Measurements from ENCODE around the gene EFNA3. TPM values are rescaled to one million over a fixed set of nuclear protein-coding genes. Genes with fewer than 3 reads are reported as not detected.
A peak's percentile ranks its signal among the peaks of the same experiment; 100 is the strongest.

EFNA3 gene
- total RNA-seq, 1 experiment from 2014 or later, result 15.7 TPM

DNA sequence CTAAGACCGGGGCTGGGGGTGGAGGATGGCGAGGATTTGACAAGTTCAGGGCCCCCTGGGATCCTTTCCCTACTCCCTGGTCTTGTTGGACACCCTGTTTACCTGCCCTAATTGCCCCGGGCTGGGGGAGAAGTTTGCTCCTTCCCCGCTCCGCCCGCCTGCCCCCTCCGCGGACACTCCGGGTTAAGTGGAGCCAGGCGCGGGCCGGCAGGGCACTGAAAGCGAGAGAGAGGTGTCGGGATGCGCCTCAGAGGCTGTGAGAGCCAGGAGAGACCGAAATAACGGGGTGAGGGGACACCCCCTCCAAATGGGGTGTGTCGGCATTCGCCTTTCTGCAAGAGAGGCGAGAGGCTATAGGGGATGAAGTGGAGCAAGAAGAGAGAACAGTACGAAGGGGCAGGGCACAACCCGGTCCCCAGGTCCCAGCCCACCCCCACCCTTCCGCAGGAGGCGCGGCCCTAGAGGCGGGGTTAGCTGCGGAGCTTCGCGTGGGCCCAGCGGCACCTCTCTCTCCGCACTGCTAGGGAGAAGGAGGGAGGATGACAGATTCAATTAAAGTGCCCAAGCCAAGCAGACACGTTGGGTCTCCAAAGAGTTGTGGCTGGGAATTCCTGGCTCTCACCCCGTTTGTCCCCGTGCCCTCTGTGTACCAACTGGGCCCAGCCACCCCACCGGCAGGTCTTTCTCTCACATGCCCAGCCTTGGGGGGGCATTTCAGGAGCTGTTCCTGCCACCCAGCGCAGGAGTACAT lies 3.8 kb downstream of the EFNA3 start:
- Histone ChIP-seq H3K9ac (ENCODE audit: low read length) (no peak overlapping the region), H3K9me2 (replicated peaks; ENCODE audit: insufficient read depth, low read length) (no peaks in the 10 kb centered on the region), H3K4me2 (ENCODE audit: low read depth, low read length, poor library complexity, severe bottlenecking) (peak overlapping the region; percentile 3), H3K36me3 (ENCODE audit: insufficient read depth, low read length) (no peaks in the 10 kb centered on the region), H3K4me1 (ENCODE audit: low read length) (peaks cover 78% of the 10 kb centered on the region), H4K20me1 (ENCODE audit: insufficient read depth, low read depth, low read length) (0 out of 2 replicates have a peak, but pooled peaks cover 3% of the 10 kb centered on the region), H3K27me3 (ENCODE audit: low read length) (no peaks in the 10 kb centered on the region), H2AFZ (ENCODE audit: low read length) (no peak overlapping the region), H3K27ac (ENCODE audit: low read length) (no peak overlapping the region), H3K4me3 (ENCODE audit: low read length) (no peak overlapping the region), H3K9me3 (ENCODE audit: low read length) (no peaks in the 10 kb centered on the region), H3K79me2 (ENCODE audit: low read length) (no peaks in the 10 kb centered on the region)
- peak; percentile 62 for DNase-seq

DNA sequence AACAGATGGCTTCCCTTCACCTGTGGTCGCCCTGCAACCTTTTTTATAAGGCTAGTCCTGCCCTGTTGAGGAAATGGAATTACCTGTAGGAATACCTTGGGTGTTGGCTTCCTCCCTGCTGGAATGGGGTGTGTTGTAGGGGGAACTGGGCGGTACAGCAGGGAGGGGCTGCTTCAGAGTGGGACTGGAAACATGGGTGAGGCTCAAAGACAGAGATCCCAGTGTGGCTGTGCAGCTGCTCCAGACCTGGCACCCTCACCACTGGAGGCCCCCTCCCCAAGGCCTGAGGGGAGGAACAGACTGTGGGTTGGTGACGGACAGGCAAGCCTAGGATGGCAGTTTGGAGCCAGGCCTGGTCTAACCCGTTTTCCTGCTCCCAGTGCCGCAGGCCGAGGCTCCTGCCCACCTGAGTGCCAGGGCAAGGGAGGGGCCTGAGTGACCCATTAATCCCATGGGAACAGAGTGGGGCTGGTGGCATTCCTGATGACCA lies 4.5 kb downstream of the EFNA3 start:
- H3K36me3 ChIP-seq (ENCODE audit: insufficient read depth, low read length), result no peaks in the 10 kb centered on the region
- DNase-seq, result no peak
- H3K9ac ChIP-seq (ENCODE audit: low read length), result no peak overlapping the region
- H3K9me3 ChIP-seq (ENCODE audit: low read length), result no peaks in the 10 kb centered on the region
- no peaks in the 10 kb centered on the region for H3K9me2 ChIP-seq (replicated peaks; ENCODE audit: insufficient read depth, low read length)
- H3K79me2 ChIP-seq (ENCODE audit: low read length), result no peaks in the 10 kb centered on the region
- no peak overlapping the region for H2AFZ ChIP-seq (ENCODE audit: low read length)
- H3K4me3 ChIP-seq (ENCODE audit: low read length), result no peak overlapping the region
- no peak overlapping the region for H3K27ac ChIP-seq (ENCODE audit: low read length)
- 0 out of 2 replicates have a peak, but pooled peaks cover 3% of the 10 kb centered on the region for H4K20me1 ChIP-seq (ENCODE audit: insufficient read depth, low read depth, low read length)
- peak overlapping the region; percentile 3 for H3K4me2 ChIP-seq (ENCODE audit: low read depth, low read length, poor library complexity, severe bottlenecking)
- peaks cover 78% of the 10 kb centered on the region for H3K4me1 ChIP-seq (ENCODE audit: low read length)
- no peaks in the 10 kb centered on the region for H3K27me3 ChIP-seq (ENCODE audit: low read length)

DNA sequence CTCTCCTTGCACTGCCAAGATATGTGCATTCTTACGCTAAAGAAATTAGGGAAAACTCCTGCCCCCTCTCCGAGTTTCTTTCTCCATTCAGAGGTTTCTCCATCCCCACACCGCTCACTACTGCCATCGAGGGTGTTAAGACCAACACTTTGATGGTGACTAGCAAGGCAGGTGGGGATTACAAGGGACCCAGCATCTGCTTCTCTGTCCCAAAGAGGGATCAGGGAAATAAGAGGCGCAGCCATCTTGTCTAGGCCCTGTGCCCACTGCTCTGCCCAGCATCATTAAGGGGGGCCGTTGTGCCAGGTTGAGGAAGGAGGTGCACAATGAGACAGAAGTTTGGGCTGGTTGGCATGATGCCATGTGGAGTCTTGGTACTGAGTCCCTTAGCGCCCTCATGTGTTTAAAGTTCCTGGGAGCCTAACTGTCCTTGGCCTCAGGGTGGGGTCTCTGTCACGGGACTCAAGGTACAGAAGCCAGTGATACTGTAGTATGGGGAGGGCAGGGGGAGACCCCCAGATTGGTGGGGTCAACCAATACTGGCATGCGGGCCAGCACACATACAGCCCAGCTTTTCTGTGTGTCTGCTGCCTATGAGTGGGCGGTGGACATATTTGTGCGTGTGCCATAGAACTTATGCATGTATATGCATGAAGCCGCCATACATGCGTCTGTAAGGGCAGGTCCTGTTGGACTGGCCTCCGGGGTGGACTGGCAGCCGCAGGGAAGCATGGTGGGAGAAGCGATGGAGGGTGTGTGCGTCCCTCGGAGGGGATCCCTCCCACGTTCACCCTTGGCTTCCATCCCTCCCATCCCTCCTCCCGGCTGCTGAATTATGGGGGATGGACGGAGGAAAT lies 5.5 kb downstream of the EFNA3 start:
- Histone ChIP-seq H3K27ac (ENCODE audit: low read length) (no peak overlapping the region), H3K4me2 (ENCODE audit: low read depth, low read length, poor library complexity, severe bottlenecking) (peak overlapping the region; percentile 92), H3K4me3 (ENCODE audit: low read length) (peak overlapping the region; percentile 67), H3K4me1 (ENCODE audit: low read length) (peaks cover 70% of the 10 kb centered on the region), H3K27me3 (ENCODE audit: low read length) (no peaks in the 10 kb centered on the region), H3K9ac (ENCODE audit: low read length) (peak overlapping the region; percentile 73), H3K9me3 (ENCODE audit: low read length) (no peaks in the 10 kb centered on the region), H3K9me2 (replicated peaks; ENCODE audit: insufficient read depth, low read length) (no peaks in the 10 kb centered on the region), H4K20me1 (ENCODE audit: insufficient read depth, low read depth, low read length) (no peaks in the 10 kb centered on the region), H2AFZ (ENCODE audit: low read length) (0 out of 2 replicates have a peak overlapping the region, but pooled peaks have one; percentile 2), H3K36me3 (ENCODE audit: insufficient read depth, low read length) (no peaks in the 10 kb centered on the region), H3K79me2 (ENCODE audit: low read length) (no peaks in the 10 kb centered on the region)
- DNase-seq, result peak; percentile 85

DNA sequence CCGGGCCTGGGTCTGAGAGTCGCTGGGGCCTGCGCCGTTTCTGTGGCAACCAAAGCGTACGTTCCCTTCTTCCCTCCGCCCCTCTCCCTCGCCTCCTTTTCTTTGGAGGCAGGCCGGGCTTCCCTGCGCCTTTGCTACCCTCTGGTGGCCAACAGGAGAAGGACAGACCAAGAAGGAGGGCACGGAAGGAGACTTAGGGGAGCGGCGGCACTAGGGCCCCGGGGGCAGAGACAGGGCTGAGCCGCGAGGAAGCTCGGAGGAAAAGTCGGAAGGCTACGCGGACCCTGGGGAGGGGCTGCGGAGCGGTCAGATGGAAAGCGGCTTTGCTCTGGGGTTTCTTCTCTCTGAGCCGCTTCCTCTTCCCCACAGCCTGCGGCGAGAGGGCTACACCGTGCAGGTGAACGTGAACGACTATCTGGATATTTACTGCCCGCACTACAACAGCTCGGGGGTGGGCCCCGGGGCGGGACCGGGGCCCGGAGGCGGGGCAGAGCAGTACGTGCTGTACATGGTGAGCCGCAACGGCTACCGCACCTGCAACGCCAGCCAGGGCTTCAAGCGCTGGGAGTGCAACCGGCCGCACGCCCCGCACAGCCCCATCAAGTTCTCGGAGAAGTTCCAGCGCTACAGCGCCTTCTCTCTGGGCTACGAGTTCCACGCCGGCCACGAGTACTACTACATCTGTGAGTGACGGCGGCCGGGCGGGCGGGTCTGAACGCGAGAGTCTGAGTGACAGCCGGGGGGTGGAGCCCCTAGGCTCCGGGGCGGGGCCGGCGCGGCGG lies 6.3 kb downstream of the EFNA3 start:
- DNase-seq, result peak; percentile 97
- peak overlapping the region; percentile 70 for H3K27ac ChIP-seq (ENCODE audit: low read length)
- peak overlapping the region; percentile 73 for H3K9ac ChIP-seq (ENCODE audit: low read length)
- peak overlapping the region; percentile 92 for H3K4me2 ChIP-seq (ENCODE audit: low read depth, low read length, poor library complexity, severe bottlenecking)
- peaks cover 62% of the 10 kb centered on the region for H3K4me1 ChIP-seq (ENCODE audit: low read length)
- H3K9me2 ChIP-seq (replicated peaks; ENCODE audit: insufficient read depth, low read length), result no peaks in the 10 kb centered on the region
- peak overlapping the region; percentile 67 for H3K4me3 ChIP-seq (ENCODE audit: low read length)
- H3K36me3 ChIP-seq (ENCODE audit: insufficient read depth, low read length), result no peaks in the 10 kb centered on the region
- H3K27me3 ChIP-seq (ENCODE audit: low read length), result no peaks in the 10 kb centered on the region
- no peaks in the 10 kb centered on the region for H3K9me3 ChIP-seq (ENCODE audit: low read length)
- no peaks in the 10 kb centered on the region for H4K20me1 ChIP-seq (ENCODE audit: insufficient read depth, low read depth, low read length)
- peak overlapping the region; percentile 41; the same call in 1 of the 2 replicates for H2AFZ ChIP-seq (ENCODE audit: low read length)
- no peaks in the 10 kb centered on the region for H3K79me2 ChIP-seq (ENCODE audit: low read length)

DNA sequence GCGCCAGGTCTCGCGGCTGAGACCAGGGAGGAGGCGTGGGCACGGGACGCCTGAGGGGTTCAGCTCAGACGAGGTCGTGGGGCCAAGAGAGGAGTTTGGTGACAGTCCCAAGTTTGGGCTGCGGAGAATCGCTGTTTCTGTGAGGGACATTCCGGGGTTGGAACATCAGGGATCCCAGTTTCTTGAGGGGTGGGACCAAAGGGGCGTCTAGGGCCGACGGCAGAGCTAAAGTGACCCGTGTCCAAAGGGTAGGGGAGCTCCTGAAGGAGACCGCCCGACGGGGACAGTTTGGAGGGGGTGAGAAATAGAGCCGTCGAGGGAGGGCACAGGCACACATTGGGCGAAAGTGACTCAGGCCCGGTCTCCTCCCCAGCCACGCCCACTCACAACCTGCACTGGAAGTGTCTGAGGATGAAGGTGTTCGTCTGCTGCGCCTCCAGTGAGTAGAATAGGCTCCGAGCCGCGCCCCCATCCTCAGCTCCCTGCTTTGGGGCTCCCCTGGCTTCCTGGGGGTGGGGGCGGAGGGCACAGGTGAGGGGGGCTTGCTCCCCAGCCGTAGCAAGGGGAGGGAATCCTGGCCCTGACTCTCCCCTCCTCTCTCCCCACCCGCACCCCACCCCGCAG lies 7.0 kb downstream of the EFNA3 start:
- peak; percentile 86 for DNase-seq
- Histone ChIP-seq H3K9ac (ENCODE audit: low read length) (peak overlapping the region; percentile 73), H2AFZ (ENCODE audit: low read length) (peak overlapping the region; percentile 41; the same call in 1 of the 2 replicates), H3K9me3 (ENCODE audit: low read length) (no peaks in the 10 kb centered on the region), H4K20me1 (ENCODE audit: insufficient read depth, low read depth, low read length) (no peaks in the 10 kb centered on the region), H3K4me2 (ENCODE audit: low read depth, low read length, poor library complexity, severe bottlenecking) (peak overlapping the region; percentile 92), H3K4me3 (ENCODE audit: low read length) (peak overlapping the region; percentile 67), H3K79me2 (ENCODE audit: low read length) (no peaks in the 10 kb centered on the region), H3K4me1 (ENCODE audit: low read length) (peaks cover 55% of the 10 kb centered on the region), H3K27ac (ENCODE audit: low read length) (peak overlapping the region; percentile 70), H3K9me2 (replicated peaks; ENCODE audit: insufficient read depth, low read length) (no peaks in the 10 kb centered on the region), H3K27me3 (ENCODE audit: low read length) (no peaks in the 10 kb centered on the region), H3K36me3 (ENCODE audit: insufficient read depth, low read length) (no peaks in the 10 kb centered on the region)

DNA sequence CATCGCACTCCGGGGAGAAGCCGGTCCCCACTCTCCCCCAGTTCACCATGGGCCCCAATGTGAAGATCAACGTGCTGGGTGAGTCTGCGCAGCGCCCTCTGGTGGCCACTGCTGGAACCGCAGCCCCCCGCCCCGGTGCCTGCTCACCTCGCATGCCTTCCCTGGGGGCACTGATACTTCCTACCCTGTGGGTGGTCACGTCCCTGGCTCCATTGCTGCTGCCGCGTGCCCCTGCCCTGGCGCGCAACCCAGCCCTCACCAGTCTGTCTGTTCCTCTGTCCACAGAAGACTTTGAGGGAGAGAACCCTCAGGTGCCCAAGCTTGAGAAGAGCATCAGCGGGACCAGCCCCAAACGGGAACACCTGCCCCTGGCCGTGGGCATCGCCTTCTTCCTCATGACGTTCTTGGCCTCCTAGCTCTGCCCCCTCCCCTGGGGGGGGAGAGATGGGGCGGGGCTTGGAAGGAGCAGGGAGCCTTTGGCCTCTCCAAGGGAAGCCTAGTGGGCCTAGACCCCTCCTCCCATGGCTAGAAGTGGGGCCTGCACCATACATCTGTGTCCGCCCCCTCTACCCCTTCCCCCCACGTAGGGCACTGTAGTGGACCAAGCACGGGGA lies 7.6 kb downstream of the EFNA3 start:
- Histone ChIP-seq H3K79me2 (ENCODE audit: low read length) (no peaks in the 10 kb centered on the region), H3K36me3 (ENCODE audit: insufficient read depth, low read length) (no peaks in the 10 kb centered on the region), H3K9ac (ENCODE audit: low read length) (peak overlapping the region; percentile 73), H3K27ac (ENCODE audit: low read length) (peak overlapping the region; percentile 70), H3K27me3 (ENCODE audit: low read length) (no peaks in the 10 kb centered on the region), H3K9me3 (ENCODE audit: low read length) (no peaks in the 10 kb centered on the region), H3K9me2 (replicated peaks; ENCODE audit: insufficient read depth, low read length) (no peaks in the 10 kb centered on the region), H3K4me3 (ENCODE audit: low read length) (peak overlapping the region; percentile 67), H2AFZ (ENCODE audit: low read length) (peak overlapping the region; percentile 97; the same call in 1 of the 2 replicates), H4K20me1 (ENCODE audit: insufficient read depth, low read depth, low read length) (no peaks in the 10 kb centered on the region), H3K4me2 (ENCODE audit: low read depth, low read length, poor library complexity, severe bottlenecking) (peak overlapping the region; percentile 92), H3K4me1 (ENCODE audit: low read length) (peaks cover 52% of the 10 kb centered on the region)
- DNase-seq, result peak; percentile 93

DNA sequence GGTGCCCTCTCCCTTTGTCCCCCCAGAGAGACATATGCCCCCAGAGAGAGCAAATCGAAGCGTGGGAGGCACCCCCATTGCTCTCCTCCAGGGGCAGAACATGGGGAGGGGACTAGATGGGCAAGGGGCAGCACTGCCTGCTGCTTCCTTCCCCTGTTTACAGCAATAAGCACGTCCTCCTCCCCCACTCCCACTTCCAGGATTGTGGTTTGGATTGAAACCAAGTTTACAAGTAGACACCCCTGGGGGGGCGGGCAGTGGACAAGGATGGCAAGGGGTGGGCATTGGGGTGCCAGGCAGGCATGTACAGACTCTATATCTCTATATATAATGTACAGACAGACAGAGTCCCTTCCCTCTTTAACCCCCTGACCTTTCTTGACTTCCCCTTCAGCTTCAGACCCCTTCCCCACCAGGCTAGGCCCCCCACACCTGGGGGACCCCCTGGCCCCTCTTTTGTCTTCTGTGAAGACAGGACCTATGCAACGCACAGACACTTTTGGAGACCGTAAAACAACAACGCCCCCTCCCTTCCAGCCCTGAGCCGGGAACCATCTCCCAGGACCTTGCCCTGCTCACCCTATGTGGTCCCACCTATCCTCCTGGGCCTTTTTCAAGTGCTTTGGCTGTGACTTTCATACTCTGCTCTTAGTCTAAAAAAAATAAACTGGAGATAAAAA lies 8.4 kb downstream of the EFNA3 start:
- H3K4me2 ChIP-seq (ENCODE audit: low read depth, low read length, poor library complexity, severe bottlenecking), result peak overlapping the region; percentile 92

More for the DNA sequence above, 8.4 kb downstream of the EFNA3 start:
- Histone ChIP-seq H3K79me2 (ENCODE audit: low read length) (no peaks in the 10 kb centered on the region), H3K4me1 (ENCODE audit: low read length) (peaks cover 50% of the 10 kb centered on the region), H3K9ac (ENCODE audit: low read length) (peak overlapping the region; percentile 73), H3K9me3 (ENCODE audit: low read length) (no peaks in the 10 kb centered on the region), H4K20me1 (ENCODE audit: insufficient read depth, low read depth, low read length) (no peaks in the 10 kb centered on the region), H2AFZ (ENCODE audit: low read length) (no peak overlapping the region), H3K27me3 (ENCODE audit: low read length) (no peaks in the 10 kb centered on the region), H3K9me2 (replicated peaks; ENCODE audit: insufficient read depth, low read length) (no peaks in the 10 kb centered on the region), H3K4me3 (ENCODE audit: low read length) (peak overlapping the region; percentile 67; the same call in 1 of the 2 replicates), H3K36me3 (ENCODE audit: insufficient read depth, low read length) (no peaks in the 10 kb centered on the region), H3K27ac (ENCODE audit: low read length) (no peak overlapping the region)
- DNase-seq, result peak; percentile 37

Measured in Karpas-422 (cell line).